DND-41 (cell line): ENCODE results near the gene WDR36.

Source experiments
- EZH2 ChIP-seq: IDR thresholded peaks from 3 replicates; pipeline ENCODE4 v1.6.1; 2012; ENCODE audit warnings: borderline replicate concordance, low read depth, mild to moderate bottlenecking, moderate library complexity, low read length, inconsistent platforms; ENCODE audit not compliant: severe bottlenecking
- TF ChIP-seq, protein P1 (sequence below): IDR thresholded peaks from 2 replicates; pipeline ENCODE4 v1.5.1; 2012; ENCODE audit warnings: borderline replicate concordance, low read length, moderate library complexity, mild to moderate bottlenecking; ENCODE audit not compliant: poor library complexity, severe bottlenecking; ENCODE audit errors: extremely low read depth

DNA sequence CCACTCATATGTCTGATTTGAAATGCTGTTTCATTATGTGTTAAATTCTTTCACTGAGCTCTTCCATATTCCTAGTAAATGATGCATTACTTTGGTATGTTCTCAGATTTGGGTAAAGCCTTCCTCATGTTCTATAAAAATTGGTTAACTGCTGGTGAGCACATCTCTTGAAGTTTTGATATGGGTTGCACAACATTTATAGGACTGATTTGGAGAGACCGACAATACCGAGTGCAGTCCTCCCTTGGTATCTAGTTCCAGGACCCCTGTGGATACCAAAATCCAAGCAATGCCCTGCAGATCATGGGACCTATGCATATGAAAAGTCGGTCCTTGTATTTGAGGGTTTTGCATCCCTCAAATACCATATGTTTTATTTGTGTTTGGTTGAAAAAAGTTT is 37.8 kb downstream of the WDR36 start:
- TF ChIP-seq, protein P1, sequence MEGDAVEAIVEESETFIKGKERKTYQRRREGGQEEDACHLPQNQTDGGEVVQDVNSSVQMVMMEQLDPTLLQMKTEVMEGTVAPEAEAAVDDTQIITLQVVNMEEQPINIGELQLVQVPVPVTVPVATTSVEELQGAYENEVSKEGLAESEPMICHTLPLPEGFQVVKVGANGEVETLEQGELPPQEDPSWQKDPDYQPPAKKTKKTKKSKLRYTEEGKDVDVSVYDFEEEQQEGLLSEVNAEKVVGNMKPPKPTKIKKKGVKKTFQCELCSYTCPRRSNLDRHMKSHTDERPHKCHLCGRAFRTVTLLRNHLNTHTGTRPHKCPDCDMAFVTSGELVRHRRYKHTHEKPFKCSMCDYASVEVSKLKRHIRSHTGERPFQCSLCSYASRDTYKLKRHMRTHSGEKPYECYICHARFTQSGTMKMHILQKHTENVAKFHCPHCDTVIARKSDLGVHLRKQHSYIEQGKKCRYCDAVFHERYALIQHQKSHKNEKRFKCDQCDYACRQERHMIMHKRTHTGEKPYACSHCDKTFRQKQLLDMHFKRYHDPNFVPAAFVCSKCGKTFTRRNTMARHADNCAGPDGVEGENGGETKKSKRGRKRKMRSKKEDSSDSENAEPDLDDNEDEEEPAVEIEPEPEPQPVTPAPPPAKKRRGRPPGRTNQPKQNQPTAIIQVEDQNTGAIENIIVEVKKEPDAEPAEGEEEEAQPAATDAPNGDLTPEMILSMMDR, result no peak
- no peak for TF ChIP-seq EZH2
